Peyer's patch (tissue), 4 donors: ENCODE measurements around the gene TOP2B.

Experiments
- CTCF ChIP-seq, 6 experiments: fragments of 450-650 bp in 4 of 6; fragments of 200-600 bp in 2 of 6; sonication (generic) in 1 of 6; IDR thresholded peaks; one replicate each; pipeline ENCODE4 v1.5.1; 2017 to 2019; ENCODE audit warnings: antibody characterized with exemption in 6 of 6, mild to moderate bottlenecking in 3 of 6, moderate library complexity in 1 of 6
- POLR2A ChIP-seq, 2 donors: fragments of 450-650 bp; IDR thresholded peaks; one replicate each; pipeline ENCODE4 v1.5.1; 2017; ENCODE audit warnings: antibody characterized with exemption in 2 of 2, mild to moderate bottlenecking in 2 of 2, moderate library complexity in 2 of 2

- no peak for TF ChIP-seq CTCF (IDR thresholded peaks at IDR 0.05)
- no peak for TF ChIP-seq POLR2A (IDR thresholded peaks at IDR 0.05)
Measured at GRCh38 chr3:25588441-25589103, 76.1 kb downstream of the TOP2B start.
